SH-SY5Y (cell line): ENCODE measurements around the gene RELT.

Experiments used
- GATA2 ChIP-seq: IDR thresholded peaks from 2 replicates; pipeline ENCODE4 v1.6.1; 2011; ENCODE audit warnings: mild to moderate bottlenecking, low read depth, low read length
- GATA3 ChIP-seq: IDR thresholded peaks from 2 replicates; pipeline ENCODE4 v1.6.1; 2011; ENCODE audit warnings: low read depth, mild to moderate bottlenecking, low read length, moderate library complexity

GRCh38 chr11:73384125-73384441 lies 7.9 kb downstream of the RELT start:
- TF ChIP-seq GATA2 (no peak), GATA3 (no peak)
